Osteoblast (primary cell): ENCODE data around the gene CACNA2D3. TPM values are rescaled to one million over a fixed set of nuclear protein-coding genes. Genes with fewer than 3 reads are reported as not detected.

Experiments used
- DNase-seq: peaks from one replicate; pipeline ENCODE4 v3.0.0; 2011; ENCODE audit warnings: low spot score, mixed read lengths; ENCODE audit not compliant: insufficient read length; ENCODE audit errors: missing footprints
- H2AFZ ChIP-seq: 2 replicates; pipeline ENCODE4 v1.6.0; 2011; ENCODE audit warnings: mild to moderate bottlenecking, low read length
- H3K27ac ChIP-seq: 2 replicates; pipeline ENCODE4 v1.5.1; 2011; ENCODE audit warnings: mild to moderate bottlenecking, low read depth, low read length, moderate library complexity
- H3K27me3 ChIP-seq: 2 replicates; pipeline ENCODE4 v1.6.0; 2012; ENCODE audit warnings: mild to moderate bottlenecking, control low read depth, inconsistent platforms, low read length, moderate library complexity; ENCODE audit not compliant: insufficient read depth
- H3K36me3 ChIP-seq: 2 replicates; pipeline ENCODE4 v1.5.1; 2011; ENCODE audit warnings: mild to moderate bottlenecking, low read length, control low read depth, moderate library complexity; ENCODE audit not compliant: insufficient read depth
- H3K4me1 ChIP-seq: 2 replicates; pipeline ENCODE4 v1.5.1; 2011; ENCODE audit warnings: mild to moderate bottlenecking, low read length, control low read depth, moderate library complexity; ENCODE audit not compliant: insufficient read depth
- H3K4me2 ChIP-seq: 2 replicates; pipeline ENCODE4 v1.6.0; 2011; ENCODE audit warnings: mild to moderate bottlenecking, low read length; ENCODE audit not compliant: insufficient read depth
- H3K4me3 ChIP-seq: fragments of 200-600 bp; sonication (generic); 3 replicates; pipeline ENCODE4 v1.5.1; 2012; ENCODE audit warnings: mild to moderate bottlenecking, low read length, inconsistent platforms; ENCODE audit not compliant: insufficient read depth
- H3K79me2 ChIP-seq: 2 replicates; pipeline ENCODE4 v1.6.0; 2012; ENCODE audit warnings: mild to moderate bottlenecking, low read length, control low read depth, inconsistent platforms; ENCODE audit not compliant: insufficient read depth
- H3K9me3 ChIP-seq: 2 replicates; pipeline ENCODE4 v1.5.1; 2011; ENCODE audit warnings: low read depth, low read length, control low read depth
- H4K20me1 ChIP-seq: 2 replicates; pipeline ENCODE4 v1.6.0; 2012; ENCODE audit warnings: mild to moderate bottlenecking, low read length, control low read depth; ENCODE audit not compliant: insufficient read depth
- CTCF ChIP-seq: IDR thresholded peaks from 2 replicates; pipeline ENCODE4 v1.5.1; 2011; ENCODE audit warnings: mild to moderate bottlenecking, low read depth, low read length, moderate library complexity; ENCODE audit errors: extremely low read depth
- total RNA-seq: library from RNA; depleted of rRNA; stranded (reverse); fragments of >200 nt; gene quantifications from 2 replicates; pipeline ENCODE4 v1.2.3, GENCODE V29; 2012

The CACNA2D3 gene
- total RNA-seq, 1 donor: 0.36 TPM

DNA sequence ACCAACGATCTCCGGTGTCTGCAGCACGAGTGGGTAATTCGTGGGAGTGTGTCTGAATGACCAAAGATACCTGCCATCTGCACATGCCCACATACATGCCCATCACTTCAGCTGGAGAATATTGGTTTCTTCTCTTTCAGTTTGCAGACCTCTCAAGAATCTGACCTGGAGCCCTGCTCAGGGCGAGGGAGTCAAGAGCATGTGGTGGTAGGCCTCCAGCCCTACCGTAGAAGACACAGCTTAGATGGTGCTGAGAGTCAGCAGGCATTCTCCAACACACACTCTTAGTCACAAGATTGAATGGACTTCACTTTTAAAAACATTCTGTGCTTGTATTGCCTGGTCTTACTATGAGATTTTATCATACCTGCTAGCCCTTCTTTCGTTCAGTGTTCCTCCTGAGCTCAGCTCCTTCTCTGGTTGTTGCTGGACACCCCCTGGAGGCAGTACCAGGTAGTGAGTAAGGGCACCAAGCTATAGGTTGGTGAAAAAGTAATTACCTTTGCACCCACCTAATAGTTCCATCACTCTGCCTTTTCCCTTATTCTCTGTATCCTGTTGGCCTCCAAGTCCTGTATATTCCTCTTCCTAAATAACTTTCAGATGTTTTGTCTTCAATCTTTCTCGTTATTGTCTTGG is 252.0 kb downstream of the CACNA2D3 start:
- DNase-seq: no peak
- no peak overlapping the region for H3K4me2 ChIP-seq
- no peaks in the 10 kb centered on the region for H4K20me1 ChIP-seq
- H2AFZ ChIP-seq: no peak overlapping the region
- H3K4me3 ChIP-seq: no peak overlapping the region
- no peaks in the 10 kb centered on the region for H3K36me3 ChIP-seq
- no peak overlapping the region for H3K27ac ChIP-seq
- no peaks in the 10 kb centered on the region for H3K4me1 ChIP-seq
- no peaks in the 10 kb centered on the region for H3K27me3 ChIP-seq
- TF ChIP-seq CTCF: peak; percentile 21
- H3K79me2 ChIP-seq: no peaks in the 10 kb centered on the region
- no peaks in the 10 kb centered on the region for H3K9me3 ChIP-seq

GRCh38 chr3:54376142-54376807 is 253.9 kb downstream of the CACNA2D3 start:
- Histone ChIP-seq H3K36me3 (no peaks in the 10 kb centered on the region), H3K4me3 (no peak overlapping the region), H3K27me3 (no peaks in the 10 kb centered on the region), H3K4me1 (no peaks in the 10 kb centered on the region), H2AFZ (no peak overlapping the region), H3K4me2 (no peak overlapping the region), H3K79me2 (no peaks in the 10 kb centered on the region), H3K9me3 (no peaks in the 10 kb centered on the region), H4K20me1 (no peaks in the 10 kb centered on the region), H3K27ac (no peak overlapping the region)
- TF ChIP-seq CTCF: no peak
- DNase-seq: no peak

- Histone ChIP-seq H3K4me3 (no peak overlapping the region), H4K20me1 (no peaks in the 10 kb centered on the region), H3K36me3 (no peaks in the 10 kb centered on the region), H3K27me3 (no peaks in the 10 kb centered on the region), H3K4me1 (no peaks in the 10 kb centered on the region), H2AFZ (no peak overlapping the region), H3K9me3 (no peaks in the 10 kb centered on the region), H3K79me2 (no peaks in the 10 kb centered on the region), H3K4me2 (no peak overlapping the region), H3K27ac (no peak overlapping the region)
- no peak for TF ChIP-seq CTCF
- DNase-seq: no peak
Observed at GRCh38 chr3:54376939-54377578, 254.7 kb downstream of the CACNA2D3 start.

GRCh38 chr3:54378184-54378583 is 255.8 kb downstream of the CACNA2D3 start:
- no peaks in the 10 kb centered on the region for H3K36me3 ChIP-seq
- no peak for DNase-seq
- H3K4me1 ChIP-seq: no peaks in the 10 kb centered on the region
- TF ChIP-seq CTCF: no peak
- H2AFZ ChIP-seq: no peak overlapping the region
- no peaks in the 10 kb centered on the region for H3K79me2 ChIP-seq
- no peak overlapping the region for H3K4me3 ChIP-seq
- no peak overlapping the region for H3K4me2 ChIP-seq
- H3K27me3 ChIP-seq: no peaks in the 10 kb centered on the region
- H3K9me3 ChIP-seq: no peaks in the 10 kb centered on the region
- H3K27ac ChIP-seq: no peak overlapping the region
- H4K20me1 ChIP-seq: no peaks in the 10 kb centered on the region
